Measurements from ENCODE around the gene TCF7L2.

The TCF7L2 gene

DNA sequence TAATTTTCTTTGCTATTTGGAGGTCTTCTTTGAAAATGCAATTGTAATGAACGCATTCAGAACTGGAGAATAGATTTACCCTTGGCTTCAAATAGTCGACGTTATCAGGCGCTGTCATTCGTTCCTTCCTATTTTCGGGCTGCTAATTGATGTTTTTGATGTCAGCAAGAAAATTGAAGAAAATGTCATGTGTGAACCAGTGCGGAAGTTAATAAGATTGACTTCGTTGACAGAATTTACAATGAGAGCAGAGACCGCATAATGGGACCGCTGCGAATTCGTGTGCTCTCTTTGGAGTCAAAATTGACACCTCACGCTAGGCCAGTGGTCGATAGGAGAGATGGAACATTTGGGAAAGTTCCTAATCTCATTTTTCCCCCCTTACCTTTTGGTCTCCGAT is 168.8 kb downstream of the TCF7L2 start:
- DNase-seq: no peak

DNA sequence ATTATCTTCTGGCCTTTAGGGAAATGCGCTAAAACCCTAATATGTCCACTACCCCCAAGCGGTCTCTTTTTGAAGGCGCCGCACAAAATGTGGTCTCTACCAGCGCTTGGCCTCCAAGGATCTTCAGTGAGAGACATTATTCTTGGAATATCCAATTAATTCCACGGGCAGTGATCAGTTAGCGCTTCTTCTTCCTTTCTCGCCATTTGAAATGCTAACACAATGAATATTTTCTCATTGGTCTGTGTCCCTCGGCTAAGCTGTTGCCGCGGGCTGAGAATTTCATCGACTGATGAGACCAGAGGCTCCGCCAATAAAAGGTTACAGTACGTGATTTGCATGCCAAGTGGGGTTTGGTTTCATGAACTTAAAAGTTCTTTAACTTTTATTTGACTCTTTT is 169.8 kb downstream of the TCF7L2 start:
- no peak for DNase-seq

DNA sequence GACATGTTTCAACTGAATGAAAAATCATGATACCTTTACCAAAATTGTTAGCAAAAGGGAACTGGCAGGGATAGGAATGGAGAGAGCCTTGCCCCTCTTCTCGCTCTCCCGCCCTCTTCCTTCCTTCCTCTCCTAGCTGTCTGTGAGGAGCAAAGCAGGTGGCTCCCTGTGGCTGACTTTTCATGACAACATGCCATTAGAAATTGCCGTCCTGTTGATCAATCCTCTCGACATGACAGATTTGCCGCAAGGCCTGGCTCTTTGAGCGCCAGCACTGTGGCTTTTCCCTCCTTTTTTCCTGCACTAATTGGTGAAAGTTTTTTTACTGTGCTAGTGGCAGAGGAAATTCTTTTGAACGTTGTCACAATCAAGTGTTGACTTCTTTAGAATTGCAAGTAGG is 171.1 kb downstream of the TCF7L2 start:
- no peak for DNase-seq

DNA sequence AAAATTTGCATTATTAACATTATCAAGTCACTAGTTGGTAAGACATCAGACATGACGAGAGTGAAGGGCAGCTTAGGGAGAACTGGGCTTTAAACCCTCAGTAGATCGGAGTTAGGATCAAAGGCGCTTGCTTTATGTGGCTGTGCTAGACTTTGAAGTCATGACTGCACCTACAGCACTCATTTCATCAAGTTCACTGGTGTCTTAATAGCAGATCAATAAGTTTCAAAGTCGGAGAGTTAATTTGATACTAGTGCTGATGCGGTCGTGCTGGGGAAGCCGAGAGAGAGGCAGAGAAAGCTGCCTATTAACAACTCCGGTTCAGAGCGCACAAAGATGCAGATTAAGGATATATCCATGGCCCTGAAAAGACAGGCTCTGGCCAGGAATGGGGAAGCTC is 172.9 kb downstream of the TCF7L2 start:
- DNase-seq: no peak

DNA sequence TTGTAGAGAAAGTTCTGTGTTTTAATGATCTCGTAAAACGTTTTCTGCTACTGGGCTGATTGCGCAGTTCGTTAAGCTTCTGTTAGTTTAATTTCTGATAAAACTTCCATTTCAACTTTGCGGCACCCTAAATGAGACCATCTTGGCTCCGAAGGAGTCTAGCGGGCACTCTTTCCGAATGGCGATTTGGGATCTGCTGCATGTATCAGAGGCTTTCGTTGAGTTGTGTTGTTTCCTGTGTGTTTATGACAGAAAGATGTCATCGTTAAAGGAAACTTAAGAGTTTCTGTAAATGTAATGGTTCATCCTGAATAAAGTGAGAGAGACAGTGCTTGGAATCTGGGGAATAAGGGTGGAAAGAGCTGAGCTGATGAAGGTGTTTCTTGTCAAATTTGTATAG is 174.7 kb downstream of the TCF7L2 start:
- no peak for DNase-seq

DNA sequence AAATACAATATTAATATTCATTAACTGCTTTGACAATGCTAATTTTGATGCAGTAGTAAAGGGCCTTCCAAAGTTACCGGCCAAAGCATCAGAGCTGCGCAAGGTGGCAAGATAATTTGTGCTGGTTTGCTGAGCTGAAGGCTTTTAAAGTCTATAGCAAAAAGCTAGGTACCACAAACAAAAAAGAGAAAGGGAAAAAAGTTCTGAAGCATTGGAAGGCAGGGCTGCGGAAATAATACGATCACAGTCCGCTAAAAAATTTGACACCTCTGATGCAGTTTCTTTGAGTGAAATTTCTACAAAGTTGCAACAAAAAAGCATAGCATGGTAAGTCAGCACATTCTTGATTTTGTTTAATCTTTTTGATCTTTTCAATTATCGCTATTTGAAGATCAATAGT is 175.6 kb downstream of the TCF7L2 start:
- no peak for DNase-seq

DNA sequence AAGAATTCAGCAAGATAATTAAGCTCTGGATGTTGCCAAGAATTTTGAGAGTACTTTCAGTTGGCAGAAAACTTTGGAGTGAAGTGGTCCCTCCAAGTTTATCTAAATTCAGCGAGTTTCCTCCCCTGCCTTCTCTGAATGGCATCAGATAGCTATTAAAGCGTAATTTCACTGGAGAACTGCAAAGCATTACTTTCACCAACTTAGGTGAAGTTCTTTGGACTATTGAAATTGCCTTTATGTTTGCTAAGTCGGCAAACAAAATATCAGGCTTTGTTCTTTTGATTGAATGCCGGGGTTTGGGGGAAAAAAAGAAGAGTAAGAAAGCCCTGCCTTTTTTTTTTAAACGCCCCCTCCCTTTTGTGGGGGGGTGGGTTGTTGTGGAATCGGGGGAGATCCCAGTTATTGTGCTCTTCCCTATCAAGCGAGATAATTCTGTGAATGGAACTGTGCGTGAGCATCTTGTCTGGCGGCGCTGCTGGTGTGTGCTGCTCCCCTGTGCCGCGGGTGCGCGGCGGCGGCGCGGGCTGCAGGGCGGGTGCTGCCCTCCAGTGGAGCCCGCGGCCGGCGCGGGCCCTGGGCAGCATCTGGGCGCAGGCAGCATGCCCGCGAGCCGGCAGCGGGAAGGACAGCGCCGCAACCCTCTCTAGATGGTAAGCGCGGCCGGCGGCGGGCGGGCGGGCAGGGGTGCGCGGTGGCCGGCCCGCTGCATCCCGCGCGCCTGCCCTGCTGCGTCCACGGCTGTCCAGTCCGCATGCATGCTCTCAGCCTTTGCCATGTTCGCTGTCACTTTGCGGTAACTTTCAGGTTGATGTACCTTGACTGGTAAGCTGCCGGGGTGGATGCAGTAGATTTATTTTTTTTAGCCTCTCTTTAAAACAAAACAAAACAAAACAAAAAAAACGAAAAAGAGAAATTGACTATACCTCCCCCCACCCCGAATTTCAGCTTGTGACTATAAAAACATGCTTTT is 176.5 kb downstream of the TCF7L2 start:
- DNase-seq: peak in 41 of 56 donors; percentile 6 to 80 (median 40)

DNA sequence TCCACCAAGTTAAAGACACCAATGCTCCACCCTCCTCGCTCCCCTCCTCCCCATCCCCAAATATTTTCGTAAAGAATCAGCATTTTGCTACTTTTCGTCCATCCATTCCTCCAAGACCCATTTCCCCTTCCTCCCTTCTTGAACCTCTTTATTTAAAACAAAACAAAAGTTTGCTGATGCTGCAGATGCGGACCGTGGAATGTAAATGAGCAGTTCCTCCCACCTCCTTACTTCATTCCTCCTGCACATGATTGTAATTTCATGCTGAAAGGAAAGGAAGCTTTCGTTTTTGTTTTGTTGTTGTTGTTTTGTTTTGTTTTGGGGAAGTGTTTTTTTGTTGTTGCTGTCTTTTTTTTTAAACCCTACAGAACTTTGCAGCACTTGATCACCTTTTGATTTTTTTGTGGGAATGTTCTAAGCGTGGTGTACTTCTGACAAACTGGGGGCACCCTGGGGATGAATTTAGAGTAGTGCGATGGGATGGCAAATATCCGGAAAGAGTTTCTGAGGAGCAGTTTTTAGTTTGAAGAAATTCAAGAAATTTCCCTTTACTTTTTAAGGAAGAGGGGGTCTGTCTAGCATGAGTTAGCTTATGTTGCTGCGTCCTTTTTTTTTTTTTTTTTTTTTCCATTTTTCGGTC is 177.3 kb downstream of the TCF7L2 start:
- no peak for DNase-seq

DNA sequence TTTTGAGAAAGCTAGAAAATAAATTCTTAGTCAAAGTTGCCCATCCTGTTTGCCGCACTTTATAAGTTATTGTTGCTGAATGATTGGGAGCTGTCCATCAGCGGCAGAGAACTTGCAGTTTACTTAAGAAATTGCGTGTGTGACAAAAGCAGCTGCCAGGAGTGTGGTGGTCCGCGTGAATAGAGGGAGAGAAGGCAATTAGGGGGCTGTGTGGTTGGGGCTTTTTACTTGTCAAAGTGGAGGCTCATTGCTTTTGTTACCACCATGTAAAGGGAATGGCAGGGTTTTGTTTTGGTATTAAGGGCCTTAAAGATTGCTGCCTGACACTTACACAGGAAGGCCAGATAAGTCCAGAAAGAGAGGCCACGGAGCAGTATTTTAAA is 177.8 kb downstream of the TCF7L2 start:
- DNase-seq: no peak

DNA sequence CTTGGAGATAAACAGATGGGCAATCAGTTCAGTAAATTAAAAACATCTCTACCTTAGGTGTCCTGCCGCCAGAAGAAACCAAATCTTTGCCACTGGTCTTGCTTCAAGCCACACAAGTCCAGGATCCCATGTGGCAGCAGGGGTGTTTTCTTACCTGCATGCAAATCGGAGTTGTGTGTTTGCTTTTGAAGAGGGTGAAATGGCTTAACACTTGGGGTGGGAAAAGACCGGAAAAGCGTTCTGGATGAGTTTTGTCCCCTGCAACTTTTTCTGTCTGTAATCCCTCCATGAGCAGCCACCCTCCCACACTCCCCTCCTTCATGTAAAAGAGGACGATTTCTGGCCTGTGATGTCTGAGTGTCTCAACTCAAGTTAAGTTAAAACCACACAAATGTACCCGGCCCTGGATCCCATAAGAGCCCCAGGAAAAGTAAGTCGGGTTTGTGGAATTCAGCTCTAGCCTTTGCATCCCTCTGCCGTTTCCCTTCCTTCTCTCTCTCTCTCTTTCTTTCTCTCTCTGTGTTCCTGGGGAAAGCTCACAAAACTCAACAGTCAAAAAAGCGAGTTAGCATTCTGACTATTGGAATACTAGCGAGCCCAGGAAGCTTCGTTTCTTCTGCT is 178.5 kb downstream of the TCF7L2 start:
- DNase-seq: no peak

DNA sequence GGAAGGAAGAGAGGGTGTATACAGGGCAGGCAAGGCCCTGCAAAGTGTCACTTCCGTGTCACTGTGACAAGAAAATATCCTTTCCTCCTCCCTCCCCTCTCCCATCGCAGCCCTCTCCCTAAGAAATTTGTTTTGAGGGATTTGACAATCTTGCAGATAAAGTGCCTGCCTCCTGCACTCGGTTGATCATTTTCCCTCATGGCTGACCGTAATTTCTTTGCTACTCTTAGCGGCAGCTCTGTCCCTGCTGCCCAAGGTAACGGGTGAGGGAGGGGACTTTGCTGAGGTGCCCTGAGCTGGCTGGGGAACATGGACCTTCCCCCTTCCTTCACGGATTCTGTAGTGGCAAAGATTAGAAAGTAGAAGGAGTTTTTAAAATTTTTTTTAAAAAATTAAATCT is 179.1 kb downstream of the TCF7L2 start:
- DNase-seq: no peak

DNA sequence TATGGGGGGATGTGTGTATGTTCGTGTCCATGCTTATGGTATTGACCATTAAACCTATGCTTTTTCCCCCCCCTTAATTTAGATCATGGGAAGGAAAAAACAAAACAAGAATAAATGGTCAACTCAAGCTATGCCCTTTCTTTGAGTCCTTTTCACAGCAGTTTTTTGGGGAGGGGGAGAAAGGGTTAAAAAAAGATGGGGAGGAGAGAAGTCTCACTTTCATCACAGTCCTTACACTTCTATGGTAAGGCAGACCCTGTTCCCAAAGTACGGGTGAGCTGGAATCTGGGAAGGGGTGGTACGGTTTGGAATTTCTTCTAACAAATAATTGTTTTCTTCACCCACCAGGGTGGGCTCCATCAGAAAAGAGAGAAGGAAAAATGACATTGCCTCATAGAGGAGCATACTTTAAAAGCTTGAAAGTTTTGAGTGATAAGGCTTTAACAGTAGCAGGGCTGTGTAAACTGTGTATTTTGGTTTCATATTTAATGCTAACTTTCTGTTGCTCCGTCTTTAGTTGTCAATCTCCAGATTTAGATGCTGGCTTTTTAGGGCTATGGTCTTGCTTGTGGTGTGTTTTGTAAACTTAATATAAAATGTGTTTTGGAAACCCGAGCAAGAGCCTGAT is 180.1 kb downstream of the TCF7L2 start:
- no peak for DNase-seq

DNA sequence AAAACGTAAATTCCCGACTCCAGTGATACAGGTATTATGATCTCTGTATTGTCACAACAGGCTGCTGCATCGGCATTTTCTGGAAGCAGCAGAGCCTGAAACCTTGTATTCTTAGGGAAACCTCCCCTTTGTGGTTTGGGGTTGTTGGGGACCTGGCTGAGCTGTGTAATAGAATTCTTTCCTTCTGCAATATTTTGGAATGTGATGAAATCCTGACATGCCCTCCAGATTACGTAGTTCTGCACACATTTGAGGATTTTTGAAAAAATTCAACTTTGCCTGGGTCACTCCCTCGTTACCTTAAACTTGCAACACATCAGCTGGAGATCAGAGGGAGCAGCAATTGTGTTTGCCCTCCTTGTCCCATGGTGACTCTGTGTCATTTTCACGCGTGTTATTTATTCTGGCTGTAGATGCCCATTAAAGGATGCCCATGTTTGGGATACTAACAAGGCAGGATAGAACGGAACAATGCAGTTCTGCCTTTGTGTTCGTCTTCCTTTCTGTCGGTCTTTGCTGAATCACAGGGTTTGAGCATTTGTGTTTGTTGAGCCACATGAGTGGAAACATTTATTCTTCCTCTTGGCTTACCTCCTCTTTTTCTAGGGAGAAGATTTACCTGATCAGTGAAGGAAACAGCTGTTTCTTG is 181.7 kb downstream of the TCF7L2 start:
- no peak for DNase-seq

DNA sequence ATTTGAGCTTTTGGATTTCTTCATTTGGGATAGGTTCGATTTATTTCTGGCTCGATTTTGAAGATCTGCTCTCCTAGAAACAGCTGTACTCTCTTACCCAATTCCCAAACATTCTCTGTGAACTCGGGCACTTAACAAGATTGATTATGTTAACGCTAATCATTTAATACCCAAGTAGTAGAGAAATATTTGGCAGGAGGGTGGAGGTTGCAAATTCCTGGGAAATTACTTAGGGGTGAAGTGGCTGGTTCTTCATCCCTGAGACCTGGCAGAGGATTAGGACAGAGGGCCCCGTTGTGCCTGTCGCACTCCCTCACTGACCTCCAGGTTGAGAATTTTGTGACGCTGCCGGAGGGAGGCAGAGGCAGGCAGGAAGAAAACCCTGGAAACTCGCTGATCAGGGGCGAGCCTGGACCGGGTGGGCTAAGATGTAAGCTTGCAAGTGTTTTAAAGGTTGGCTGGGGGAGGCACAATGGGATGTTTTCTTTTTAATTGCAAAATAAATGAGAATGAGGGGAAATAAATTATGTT is 182.6 kb downstream of the TCF7L2 start:
- DNase-seq: no peak

DNA sequence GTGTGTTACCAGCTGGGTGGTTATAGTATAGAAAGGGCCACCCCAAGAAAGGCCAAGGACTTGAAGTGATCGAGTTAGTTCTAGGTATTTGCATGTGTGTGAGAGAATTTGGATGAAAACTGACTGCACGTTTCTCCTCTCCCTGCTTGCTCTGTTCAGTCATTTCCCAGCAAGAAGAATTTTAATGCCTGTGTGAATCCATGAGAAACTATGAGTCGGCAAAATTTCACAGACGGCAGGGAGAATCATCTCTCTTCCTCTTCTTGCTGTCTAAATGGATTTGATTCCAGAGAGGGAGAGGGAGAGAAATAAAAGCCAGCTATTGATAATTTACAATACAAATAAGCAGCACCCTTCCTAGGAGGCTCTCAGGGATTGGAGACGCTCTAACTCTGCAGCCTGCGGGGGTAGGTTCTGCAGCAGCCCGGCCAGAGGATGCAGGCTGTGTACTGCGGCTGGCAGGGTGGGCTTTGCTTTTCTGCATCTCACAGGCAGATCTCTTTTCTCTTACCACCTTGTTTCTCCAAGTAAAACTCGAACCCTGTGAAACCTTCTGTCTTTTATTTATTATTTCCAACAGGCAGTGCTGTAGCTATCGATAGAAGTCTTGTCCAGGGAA is 183.6 kb downstream of the TCF7L2 start:
- DNase-seq: no peak

DNA sequence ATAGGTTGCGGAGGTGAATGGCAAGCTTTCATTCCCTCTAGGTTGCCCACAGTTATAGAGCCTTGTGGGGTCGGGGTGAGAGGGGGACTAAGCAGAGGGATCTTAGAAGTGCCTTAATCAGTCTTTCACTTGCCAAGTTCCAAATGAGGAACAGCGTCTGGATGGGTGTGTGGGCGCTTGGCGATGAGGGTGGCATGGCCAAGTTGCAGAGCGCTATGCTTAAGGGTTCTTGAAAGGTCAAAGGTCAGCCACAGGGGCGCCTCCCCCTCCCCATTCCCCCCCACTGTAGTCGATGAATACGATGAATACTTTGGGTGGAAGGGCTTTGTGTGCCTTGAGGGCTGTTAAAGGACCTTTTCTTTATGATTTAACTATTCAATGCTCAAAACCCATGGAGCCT is 185.0 kb downstream of the TCF7L2 start:
- DNase-seq: no peak

DNA sequence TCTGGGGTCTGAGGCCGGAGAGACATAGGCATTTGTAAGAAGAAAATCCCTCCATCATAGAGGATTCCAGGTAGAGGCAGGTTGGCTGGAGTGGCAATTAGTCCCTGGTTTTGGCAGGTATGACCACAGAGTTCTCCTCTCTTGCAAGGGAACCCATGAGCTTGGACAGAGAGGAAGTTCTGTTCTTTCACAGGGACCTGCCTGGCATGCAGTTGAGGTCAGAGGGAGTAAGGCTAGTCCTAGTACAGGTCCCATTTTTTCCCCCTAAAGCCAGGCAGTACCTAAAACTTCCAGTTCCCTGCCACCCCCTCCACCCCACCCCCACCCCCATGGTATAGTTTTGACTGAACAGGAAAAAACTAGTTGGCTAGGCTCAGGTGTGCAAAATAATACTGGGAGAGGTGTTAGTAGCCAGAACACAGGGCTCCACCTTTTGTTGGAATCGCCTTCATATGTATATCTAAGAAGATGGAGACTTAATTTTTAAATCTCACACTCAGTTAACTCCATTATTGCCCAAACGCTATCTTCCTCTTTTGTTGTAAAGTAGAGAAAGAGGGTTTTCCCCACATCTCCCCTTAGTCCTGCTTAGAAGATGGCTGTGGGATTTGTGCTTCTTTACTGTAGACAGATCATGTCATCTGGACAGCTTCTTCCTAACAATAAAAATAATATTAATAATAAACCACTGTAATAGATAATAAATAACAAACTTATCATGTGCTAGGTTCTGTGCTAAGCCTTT is 188.1 kb downstream of the TCF7L2 start:
- no peak for DNase-seq

DNA sequence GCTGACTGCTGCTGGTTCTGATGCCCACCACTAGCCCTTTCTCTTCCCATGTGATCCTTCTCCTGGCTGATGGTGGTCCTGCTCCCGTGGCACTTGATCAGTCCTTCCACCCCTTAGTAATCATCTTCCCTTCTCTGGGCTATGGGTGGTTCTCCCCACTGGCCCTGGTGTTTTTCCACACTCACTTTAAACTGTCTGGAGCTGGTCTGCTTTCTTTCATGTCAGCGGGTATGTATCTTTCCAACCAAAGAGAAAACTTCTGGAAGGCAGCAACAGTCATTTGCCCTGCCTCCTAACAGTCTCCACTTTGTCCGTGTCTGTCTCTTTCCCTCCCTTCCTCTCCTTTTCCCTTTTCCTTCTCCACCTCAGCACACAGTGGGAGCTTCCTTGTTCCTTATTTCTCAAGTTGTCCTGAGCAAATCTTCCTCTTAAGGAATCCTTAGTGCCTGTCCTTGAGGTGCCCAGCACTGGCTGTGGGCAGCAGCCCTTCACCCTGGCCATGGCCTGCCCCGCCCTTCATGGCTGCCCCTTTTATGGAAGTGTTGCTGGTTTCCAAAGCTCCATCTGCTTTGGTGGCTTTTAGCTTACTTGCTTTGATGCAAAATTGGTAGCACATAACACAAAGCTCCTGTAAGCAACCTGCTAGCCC is 189.0 kb downstream of the TCF7L2 start:
- no peak for DNase-seq

DNA sequence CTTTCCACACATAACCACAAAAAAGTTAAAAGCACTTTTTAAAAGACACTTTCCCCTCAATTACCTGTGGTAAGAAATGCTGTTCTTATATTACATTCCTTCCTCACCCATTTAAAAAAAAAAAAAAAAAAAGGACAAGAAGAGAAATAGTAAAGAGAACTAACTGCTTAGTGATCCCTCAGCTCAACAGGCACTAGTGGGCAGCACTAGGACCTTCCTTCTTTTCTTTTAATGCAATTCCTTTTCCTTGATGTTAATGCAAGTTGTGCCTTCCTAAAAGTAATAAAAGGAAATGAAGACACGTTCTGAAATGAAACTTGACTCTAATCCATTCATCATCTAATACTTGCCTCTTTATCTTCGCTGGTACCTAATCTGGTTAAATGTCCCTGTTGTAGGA is 189.7 kb downstream of the TCF7L2 start:
- DNase-seq: no peak
